Fibroblast of lung (primary cell): Measurements from ENCODE around the gene FSTL4. TPM values are rescaled to one million over a fixed set of nuclear protein-coding genes. Genes with fewer than 3 reads are reported as not detected.

Source experiments
- DNase-seq, 2 donors: peaks; one replicate each; pipeline versions ENCODE4 v3.0.0 to v3.0.0-alpha.2; 2010; ENCODE audit warnings: low read depth in 2 of 2
- H2AFZ ChIP-seq: 2 replicates; pipeline ENCODE4 v1.5.1; 2012; ENCODE audit warnings: low read length, control low read depth, inconsistent platforms
- H3K27ac ChIP-seq: 2 replicates; pipeline ENCODE4 v1.5.1; 2011; ENCODE audit warnings: low read length, control low read depth; ENCODE audit not compliant: insufficient read depth
- H3K27me3 ChIP-seq: 2 replicates; pipeline ENCODE4 v1.5.1; 2011; ENCODE audit warnings: mild to moderate bottlenecking, low read length; ENCODE audit not compliant: control insufficient read depth, insufficient read depth
- H3K36me3 ChIP-seq: 2 replicates; pipeline ENCODE4 v1.5.1; 2011; ENCODE audit warnings: low read length; ENCODE audit not compliant: control insufficient read depth, insufficient read depth
- H3K4me1 ChIP-seq: 2 replicates; pipeline ENCODE4 v1.5.1; 2011; ENCODE audit warnings: low read length; ENCODE audit not compliant: control insufficient read depth, insufficient read depth; ENCODE audit errors: extremely low read depth
- H3K4me2 ChIP-seq: 2 replicates; pipeline ENCODE4 v1.5.1; 2011; ENCODE audit warnings: low read length, control low read depth; ENCODE audit not compliant: insufficient read depth; ENCODE audit errors: extremely low read depth
- H3K4me3 ChIP-seq, 4 experiments: fragments of 200-600 bp in 1 of 4; sonication (generic) in 1 of 4; replicated peaks in 1 of 4; 2 replicates each; pipeline ENCODE4 v1.5.1; 2011 to 2016; ENCODE audit warnings: low read length in 4 of 4, low read depth in 3 of 4, mild to moderate bottlenecking in 3 of 4, control low read depth in 2 of 4, inconsistent platforms in 1 of 4, mixed read lengths in 1 of 4; ENCODE audit not compliant: insufficient read depth in 1 of 4; ENCODE audit errors: control extremely low read depth in 1 of 4
- H3K79me2 ChIP-seq: 2 replicates; pipeline ENCODE4 v1.5.1; 2012; ENCODE audit warnings: mild to moderate bottlenecking, low read length, inconsistent platforms; ENCODE audit not compliant: control insufficient read depth, insufficient read depth
- H3K9ac ChIP-seq: 2 replicates; pipeline ENCODE4 v1.5.1; 2011; ENCODE audit warnings: mild to moderate bottlenecking, low read length, control low read depth; ENCODE audit not compliant: insufficient read depth
- H3K9me3 ChIP-seq: 2 replicates; pipeline ENCODE4 v1.5.1; 2012; ENCODE audit warnings: low read depth, low read length; ENCODE audit not compliant: control insufficient read depth, insufficient read depth
- H4K20me1 ChIP-seq: 2 replicates; pipeline ENCODE4 v1.5.1; 2011; ENCODE audit warnings: low read length; ENCODE audit not compliant: control insufficient read depth, insufficient read depth; ENCODE audit errors: extremely low read depth
- EZH2 ChIP-seq: IDR thresholded peaks from 2 replicates; pipeline ENCODE4 v1.5.1; 2012; ENCODE audit warnings: low read length, control low read depth, mild to moderate bottlenecking; ENCODE audit errors: missing control alignments
- polyA plus RNA-seq, 2 donors: library from polyadenylated mRNA; depleted of rRNA in 1 of 2; stranded (reverse) in 1 of 2; unstranded in 1 of 2; fragments of >200 nt; gene quantifications; 2 replicates each; pipeline ENCODE4 v1.2.1, GENCODE V29; 2011 to 2012; ENCODE audit warnings: missing spikeins in 1 of 2
- total RNA-seq: library from RNA; depleted of rRNA; stranded (reverse); fragments of >200 nt; gene quantifications from 2 replicates; pipeline ENCODE4 v1.2.1, GENCODE V29; 2014
- TF ChIP-seq, protein P1 (sequence below), 2 donors: IDR thresholded peaks in 1 of 2; conservative IDR thresholded peaks in 1 of 2; 1 replicate in 1 of 2; 2 replicates in 1 of 2; pipeline ENCODE4 v1.5.1; 2011 to 2012; ENCODE audit warnings: low read length in 2 of 2, control low read depth in 1 of 2, inconsistent platforms in 1 of 2, low read depth in 1 of 2, mild to moderate bottlenecking in 1 of 2

FSTL4 gene
- total and polyA plus RNA-seq, 2 donors (not counting 1 experiment from before 2014, with no cell fraction given): 0.17 to 0.33 TPM

DNA sequence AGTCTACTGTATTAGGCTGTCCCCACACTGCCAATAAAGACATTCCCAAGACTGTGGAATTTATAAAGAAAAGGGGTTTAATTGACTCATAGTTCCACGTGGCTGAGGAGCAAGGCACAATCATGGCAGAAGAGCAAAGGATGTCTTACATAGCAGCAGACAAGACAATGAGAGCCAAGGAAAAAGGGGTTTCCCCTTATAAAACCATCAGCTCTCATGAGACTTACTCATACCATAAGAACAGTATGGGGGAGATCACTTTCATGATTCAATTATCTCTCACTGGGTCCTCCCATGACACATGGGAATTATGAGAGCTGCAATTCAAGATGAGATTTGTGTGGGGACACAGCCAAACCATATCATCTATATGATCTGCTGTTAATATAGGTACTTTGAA lies 14.8 kb upstream of the FSTL4 start:
- no peak for DNase-seq

DNA sequence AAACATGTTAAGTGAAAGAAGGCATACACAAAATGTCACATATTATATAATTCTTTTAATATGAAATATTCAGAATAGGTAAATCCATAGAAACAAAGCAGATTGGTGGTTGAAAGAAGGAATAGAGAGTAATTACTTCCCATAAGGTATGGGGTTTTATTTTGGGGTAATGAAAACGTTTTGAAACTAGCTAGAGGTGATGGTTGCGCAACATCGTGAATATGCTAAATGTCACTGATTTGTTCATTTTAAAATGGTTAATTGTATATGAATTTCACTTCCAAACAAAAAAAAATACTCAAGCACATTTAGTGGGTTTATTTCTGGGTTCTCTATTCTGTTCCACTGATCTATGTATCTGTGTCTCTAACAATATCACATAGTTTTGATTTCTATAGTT lies 12.0 kb upstream of the FSTL4 start:
- no peaks in the 10 kb centered on the region for H3K9me3 ChIP-seq
- no peak overlapping the region for H3K4me3 ChIP-seq
- no peaks in the 10 kb centered on the region for H4K20me1 ChIP-seq
- H3K27me3 ChIP-seq: no peaks in the 10 kb centered on the region
- H3K4me2 ChIP-seq: no peak overlapping the region
- TF ChIP-seq EZH2: no peak
- TF ChIP-seq, protein P1, sequence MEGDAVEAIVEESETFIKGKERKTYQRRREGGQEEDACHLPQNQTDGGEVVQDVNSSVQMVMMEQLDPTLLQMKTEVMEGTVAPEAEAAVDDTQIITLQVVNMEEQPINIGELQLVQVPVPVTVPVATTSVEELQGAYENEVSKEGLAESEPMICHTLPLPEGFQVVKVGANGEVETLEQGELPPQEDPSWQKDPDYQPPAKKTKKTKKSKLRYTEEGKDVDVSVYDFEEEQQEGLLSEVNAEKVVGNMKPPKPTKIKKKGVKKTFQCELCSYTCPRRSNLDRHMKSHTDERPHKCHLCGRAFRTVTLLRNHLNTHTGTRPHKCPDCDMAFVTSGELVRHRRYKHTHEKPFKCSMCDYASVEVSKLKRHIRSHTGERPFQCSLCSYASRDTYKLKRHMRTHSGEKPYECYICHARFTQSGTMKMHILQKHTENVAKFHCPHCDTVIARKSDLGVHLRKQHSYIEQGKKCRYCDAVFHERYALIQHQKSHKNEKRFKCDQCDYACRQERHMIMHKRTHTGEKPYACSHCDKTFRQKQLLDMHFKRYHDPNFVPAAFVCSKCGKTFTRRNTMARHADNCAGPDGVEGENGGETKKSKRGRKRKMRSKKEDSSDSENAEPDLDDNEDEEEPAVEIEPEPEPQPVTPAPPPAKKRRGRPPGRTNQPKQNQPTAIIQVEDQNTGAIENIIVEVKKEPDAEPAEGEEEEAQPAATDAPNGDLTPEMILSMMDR (conservative IDR thresholded peaks at IDR 0.05 in 1 of 2, IDR thresholded peaks at IDR 0.05 in 1 of 2; ENCODE audit: low read depth in 1 of 2, low read length in 2 of 2): no peak
- no peak overlapping the region for H2AFZ ChIP-seq
- no peaks in the 10 kb centered on the region for H3K4me1 ChIP-seq
- no peak for DNase-seq
- H3K36me3 ChIP-seq: no peaks in the 10 kb centered on the region
- no peak overlapping the region for H3K27ac ChIP-seq
- H3K9ac ChIP-seq: no peak overlapping the region
- H3K79me2 ChIP-seq: no peaks in the 10 kb centered on the region

More for the DNA sequence above, 14.8 kb upstream of the FSTL4 start:
- Histone ChIP-seq H2AFZ (no peak overlapping the region), H3K27me3 (no peaks in the 10 kb centered on the region), H3K79me2 (no peaks in the 10 kb centered on the region), H3K4me2 (no peak overlapping the region), H3K4me3 (no peak overlapping the region), H4K20me1 (no peaks in the 10 kb centered on the region), H3K4me1 (no peaks in the 10 kb centered on the region), H3K9me3 (no peaks in the 10 kb centered on the region), H3K9ac (no peak overlapping the region), H3K27ac (no peak overlapping the region), H3K36me3 (no peaks in the 10 kb centered on the region)
- TF ChIP-seq, protein P1 (conservative IDR thresholded peaks at IDR 0.05 in 1 of 2, IDR thresholded peaks at IDR 0.05 in 1 of 2; ENCODE audit: low read depth in 1 of 2, low read length in 2 of 2): no peak
- TF ChIP-seq EZH2: no peak

DNA sequence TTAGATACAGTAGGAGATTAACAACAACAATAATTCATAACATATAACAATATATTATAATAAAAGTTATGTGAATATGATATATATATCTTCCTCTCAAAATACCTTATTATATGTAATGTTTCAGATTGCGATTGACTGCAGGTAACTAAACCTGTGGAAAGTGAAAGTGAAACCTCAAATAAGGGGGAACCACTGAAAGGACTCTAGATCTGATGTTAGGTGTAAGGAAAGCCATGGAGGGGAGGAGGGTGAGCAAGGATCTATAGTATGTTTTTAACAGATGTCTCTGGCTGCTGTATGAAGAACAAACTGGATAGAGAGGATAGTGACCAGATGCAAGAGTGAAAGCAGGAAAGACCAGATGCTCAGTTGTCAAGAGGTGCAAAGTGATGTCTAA lies 5.8 kb upstream of the FSTL4 start:
- TF ChIP-seq EZH2: no peak
- TF ChIP-seq, protein P1 (conservative IDR thresholded peaks at IDR 0.05 in 1 of 2, IDR thresholded peaks at IDR 0.05 in 1 of 2; ENCODE audit: low read depth in 1 of 2, low read length in 2 of 2): no peak
- Histone ChIP-seq H3K4me3 (no peak overlapping the region), H4K20me1 (no peaks in the 10 kb centered on the region), H3K4me1 (no peaks in the 10 kb centered on the region), H3K4me2 (no peak overlapping the region), H3K36me3 (no peaks in the 10 kb centered on the region), H2AFZ (no peak overlapping the region), H3K27me3 (peaks cover 4% of the 10 kb centered on the region), H3K27ac (no peak overlapping the region), H3K79me2 (no peaks in the 10 kb centered on the region), H3K9me3 (no peaks in the 10 kb centered on the region), H3K9ac (no peak overlapping the region)
- no peak for DNase-seq
